ENCODE measurements around the gene POU2AF2. TPM values are rescaled to one million over a fixed set of nuclear protein-coding genes. Genes with fewer than 3 reads are reported as not detected.

Gene POU2AF2
- total RNA-seq, 1 donor from 2014 or later: not detected

- H4K20me1 ChIP-seq (ENCODE audit: insufficient read depth, low read length): no peaks in the 10 kb centered on the region
- FAIRE-seq (no peak), DNase-seq (ENCODE audit: low read depth) (no peak)
- TF ChIP-seq EZH2 (IDR thresholded peaks at IDR 0.05; ENCODE audit: insufficient read depth, low read length): no peak
- TF ChIP-seq, protein P1, sequence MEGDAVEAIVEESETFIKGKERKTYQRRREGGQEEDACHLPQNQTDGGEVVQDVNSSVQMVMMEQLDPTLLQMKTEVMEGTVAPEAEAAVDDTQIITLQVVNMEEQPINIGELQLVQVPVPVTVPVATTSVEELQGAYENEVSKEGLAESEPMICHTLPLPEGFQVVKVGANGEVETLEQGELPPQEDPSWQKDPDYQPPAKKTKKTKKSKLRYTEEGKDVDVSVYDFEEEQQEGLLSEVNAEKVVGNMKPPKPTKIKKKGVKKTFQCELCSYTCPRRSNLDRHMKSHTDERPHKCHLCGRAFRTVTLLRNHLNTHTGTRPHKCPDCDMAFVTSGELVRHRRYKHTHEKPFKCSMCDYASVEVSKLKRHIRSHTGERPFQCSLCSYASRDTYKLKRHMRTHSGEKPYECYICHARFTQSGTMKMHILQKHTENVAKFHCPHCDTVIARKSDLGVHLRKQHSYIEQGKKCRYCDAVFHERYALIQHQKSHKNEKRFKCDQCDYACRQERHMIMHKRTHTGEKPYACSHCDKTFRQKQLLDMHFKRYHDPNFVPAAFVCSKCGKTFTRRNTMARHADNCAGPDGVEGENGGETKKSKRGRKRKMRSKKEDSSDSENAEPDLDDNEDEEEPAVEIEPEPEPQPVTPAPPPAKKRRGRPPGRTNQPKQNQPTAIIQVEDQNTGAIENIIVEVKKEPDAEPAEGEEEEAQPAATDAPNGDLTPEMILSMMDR (IDR thresholded peaks at IDR 0.05; ENCODE audit: insufficient read depth, low read depth, low read length): no peak
- H3K79me2 ChIP-seq (ENCODE audit: insufficient read depth, low read length): no peaks in the 10 kb centered on the region
- no peak overlapping the region for H3K27ac Mint-ChIP-seq (ENCODE audit: unreplicated experiment)
- no peaks in the 10 kb centered on the region for H3K4me1 ChIP-seq (ENCODE audit: insufficient read depth, low read length)
- no peak overlapping the region for H3K4me2 ChIP-seq (ENCODE audit: low read length)
- peaks cover 5% of the 10 kb centered on the region for H3K27me3 ChIP-seq (ENCODE audit: insufficient read depth, low read length)
- H3K36me3 ChIP-seq (ENCODE audit: insufficient read depth, low read length): no peaks in the 10 kb centered on the region
- no peak overlapping the region for H3K4me3 Mint-ChIP-seq (ENCODE audit: unreplicated experiment)
- no peaks in the 10 kb centered on the region for H3K9me3 ChIP-seq (ENCODE audit: insufficient read depth, low read depth, low read length)
- peaks cover 3% of the 10 kb centered on the region for H3K9me3 Mint-ChIP-seq (ENCODE audit: unreplicated experiment)
- peaks cover 6% of the 10 kb centered on the region for H3K27me3 Mint-ChIP-seq (ENCODE audit: low read depth, unreplicated experiment)
- no peak overlapping the region for H2AFZ ChIP-seq (ENCODE audit: low read depth, low read length)
- no peak overlapping the region for H3K9ac ChIP-seq (ENCODE audit: low read length)
- H3K27ac ChIP-seq (ENCODE audit: low read depth, low read length): no peak overlapping the region
- no peak overlapping the region for H3K4me3 ChIP-seq (ENCODE audit: insufficient read depth, low read depth, low read length)
- H3K36me3 Mint-ChIP-seq (ENCODE audit: low read depth, unreplicated experiment): no peaks in the 10 kb centered on the region
- no peaks in the 10 kb centered on the region for H3K4me1 Mint-ChIP-seq (ENCODE audit: low read depth, unreplicated experiment)
Measured at GRCh38 chr11:111231836-111232235, 13.7 kb upstream of the POU2AF2 start.

DNA sequence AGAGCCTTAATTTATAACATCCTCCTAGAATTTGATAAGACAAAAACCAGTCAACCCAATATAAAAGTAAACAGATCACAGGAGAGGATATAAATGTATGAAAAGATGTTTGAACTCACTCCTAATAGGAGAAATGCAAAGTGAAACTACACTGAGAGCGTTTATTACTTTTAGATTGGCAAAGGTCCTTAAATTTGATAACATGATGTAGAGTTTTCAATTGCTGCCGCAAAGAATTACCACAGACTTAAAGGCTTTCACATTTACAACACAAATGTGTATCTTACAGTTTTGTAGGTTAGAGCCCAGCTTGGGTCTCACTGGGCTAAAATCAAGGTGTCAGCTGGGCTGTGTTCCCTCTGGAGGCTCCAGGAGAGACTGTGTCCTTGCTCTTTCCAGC is 9.1 kb upstream of the POU2AF2 start:
- FAIRE-seq (no peak), DNase-seq (ENCODE audit: low read depth) (no peak)
- Histone ChIP-seq H3K9ac (ENCODE audit: low read length) (no peak overlapping the region), H4K20me1 (ENCODE audit: insufficient read depth, low read length) (no peaks in the 10 kb centered on the region), H3K4me3 (ENCODE audit: insufficient read depth, low read depth, low read length) (no peak overlapping the region), H3K9me3 (ENCODE audit: insufficient read depth, low read depth, low read length) (no peaks in the 10 kb centered on the region), H3K36me3 (ENCODE audit: insufficient read depth, low read length) (no peaks in the 10 kb centered on the region), H3K4me2 (ENCODE audit: low read length) (no peak overlapping the region), H3K27me3 (ENCODE audit: insufficient read depth, low read length) (peaks cover 1% of the 10 kb centered on the region), H3K4me1 (ENCODE audit: insufficient read depth, low read length) (no peaks in the 10 kb centered on the region), H3K27ac (ENCODE audit: low read depth, low read length) (no peak overlapping the region), H2AFZ (ENCODE audit: low read depth, low read length) (no peak overlapping the region), H3K79me2 (ENCODE audit: insufficient read depth, low read length) (no peaks in the 10 kb centered on the region)
- TF ChIP-seq, protein P1 (IDR thresholded peaks at IDR 0.05; ENCODE audit: insufficient read depth, low read depth, low read length): no peak
- no peak for TF ChIP-seq EZH2 (IDR thresholded peaks at IDR 0.05; ENCODE audit: insufficient read depth, low read length)
- Mint-ChIP-seq H3K4me3 (ENCODE audit: unreplicated experiment) (no peak overlapping the region), H3K9me3 (ENCODE audit: unreplicated experiment) (peaks cover 1% of the 10 kb centered on the region), H3K27ac (ENCODE audit: unreplicated experiment) (no peak overlapping the region), H3K36me3 (ENCODE audit: low read depth, unreplicated experiment) (no peaks in the 10 kb centered on the region), H3K4me1 (ENCODE audit: low read depth, unreplicated experiment) (no peaks in the 10 kb centered on the region), H3K27me3 (ENCODE audit: low read depth, unreplicated experiment) (peaks cover 7% of the 10 kb centered on the region)

- no peak for FAIRE-seq
Measured at GRCh38 chr11:111237926-111238325, 7.6 kb upstream of the POU2AF2 start.

More at GRCh38 chr11:111237926-111238325, 7.6 kb upstream of the POU2AF2 start:
- no peaks in the 10 kb centered on the region for H3K4me1 Mint-ChIP-seq (ENCODE audit: low read depth, unreplicated experiment)
- TF ChIP-seq, protein P1 (IDR thresholded peaks at IDR 0.05; ENCODE audit: insufficient read depth, low read depth, low read length): no peak
- TF ChIP-seq EZH2 (IDR thresholded peaks at IDR 0.05; ENCODE audit: insufficient read depth, low read length): no peak
- no peaks in the 10 kb centered on the region for H4K20me1 ChIP-seq (ENCODE audit: insufficient read depth, low read length)
- no peaks in the 10 kb centered on the region for H3K27me3 ChIP-seq (ENCODE audit: insufficient read depth, low read length)
- H3K4me2 ChIP-seq (ENCODE audit: low read length): no peak overlapping the region
- H3K4me3 ChIP-seq (ENCODE audit: insufficient read depth, low read depth, low read length): no peak overlapping the region
- H3K79me2 ChIP-seq (ENCODE audit: insufficient read depth, low read length): no peaks in the 10 kb centered on the region
- no peak overlapping the region for H3K9ac ChIP-seq (ENCODE audit: low read length)
- H3K9me3 ChIP-seq (ENCODE audit: insufficient read depth, low read depth, low read length): no peaks in the 10 kb centered on the region
- H2AFZ ChIP-seq (ENCODE audit: low read depth, low read length): no peak overlapping the region
- no peaks in the 10 kb centered on the region for H3K36me3 ChIP-seq (ENCODE audit: insufficient read depth, low read length)
- H3K27ac Mint-ChIP-seq (ENCODE audit: unreplicated experiment): no peak overlapping the region
- no peak overlapping the region for H3K27ac ChIP-seq (ENCODE audit: low read depth, low read length)
- H3K36me3 Mint-ChIP-seq (ENCODE audit: low read depth, unreplicated experiment): no peaks in the 10 kb centered on the region
- H3K27me3 Mint-ChIP-seq (ENCODE audit: low read depth, unreplicated experiment): peaks cover 6% of the 10 kb centered on the region
- no peak overlapping the region for H3K4me3 Mint-ChIP-seq (ENCODE audit: unreplicated experiment)
- no peaks in the 10 kb centered on the region for H3K4me1 ChIP-seq (ENCODE audit: insufficient read depth, low read length)
- H3K9me3 Mint-ChIP-seq (ENCODE audit: unreplicated experiment): peaks cover 1% of the 10 kb centered on the region
- no peak for DNase-seq (ENCODE audit: low read depth)

Measured in astrocyte (in vitro differentiated cells and primary cell).